CD14-positive monocyte (primary cell): ENCODE data around the gene USP46. TPM values are rescaled to one million over a fixed set of nuclear protein-coding genes. Genes with fewer than 3 reads are reported as not detected.

Experiments used
- DNase-seq, 3 donors: peaks; one replicate each; pipeline ENCODE4 v3.0.0-alpha.2; 2011 to 2022
- H2AFZ ChIP-seq: 2 replicates; pipeline ENCODE4 v1.6.0; 2012; ENCODE audit warnings: mild to moderate bottlenecking, low read depth, low read length, inconsistent platforms; ENCODE audit not compliant: insufficient read depth, poor library complexity, severe bottlenecking
- H3K27ac ChIP-seq, 2 donors: 1 replicate in 1 of 2; 2 replicates in 1 of 2; pipeline ENCODE4 v1.5.1; 2012 to 2013; ENCODE audit warnings: low read length in 2 of 2, control low read depth in 1 of 2, inconsistent platforms in 1 of 2, low read depth in 1 of 2, mild to moderate bottlenecking in 1 of 2
- H3K27me3 ChIP-seq, 2 donors: one replicate each; pipeline versions ENCODE4 v1.6.0 to v1.6.1; 2011 to 2013; ENCODE audit warnings: low read length in 2 of 2; ENCODE audit not compliant: control insufficient read depth in 2 of 2, insufficient read depth in 2 of 2
- H3K36me3 ChIP-seq, 2 donors: replicated peaks in 1 of 2; 1 replicate in 1 of 2; 2 replicates in 1 of 2; pipeline versions ENCODE4 v1.5.1 to v1.6.1; 2012 to 2013; ENCODE audit warnings: low read length in 2 of 2, control low read depth in 1 of 2, inconsistent platforms in 1 of 2, mild to moderate bottlenecking in 1 of 2; ENCODE audit not compliant: insufficient read depth in 2 of 2, control insufficient read depth in 1 of 2
- H3K4me1 ChIP-seq, 2 donors: 1 replicate in 1 of 2; 2 replicates in 1 of 2; pipeline versions ENCODE4 v1.5.1 to v1.6.1; 2012 to 2013; ENCODE audit warnings: low read length in 2 of 2, control low read depth in 1 of 2, inconsistent platforms in 1 of 2, mild to moderate bottlenecking in 1 of 2, moderate library complexity in 1 of 2; ENCODE audit not compliant: insufficient read depth in 2 of 2, control insufficient read depth in 1 of 2
- H3K4me2 ChIP-seq: replicated peaks from 2 replicates; pipeline ENCODE3; 2012; ENCODE audit warnings: low read length, moderate library complexity, mild to moderate bottlenecking; ENCODE audit not compliant: poor library complexity, severe bottlenecking; ENCODE audit errors: extremely low read depth
- H3K4me3 ChIP-seq, 3 experiments: fragments of 200-600 bp in 1 of 3; sonication (generic) in 1 of 3; replicated peaks in 1 of 3; 1 replicate in 2 of 3; 2 replicates in 1 of 3; pipeline ENCODE4 v1.5.1; 2011 to 2013; ENCODE audit warnings: low read length in 3 of 3, mild to moderate bottlenecking in 3 of 3, control low read depth in 2 of 3, low read depth in 2 of 3, inconsistent platforms in 1 of 3, moderate library complexity in 1 of 3
- H3K79me2 ChIP-seq: 2 replicates; pipeline ENCODE4 v1.6.0; 2012; ENCODE audit warnings: mild to moderate bottlenecking, control low read depth, inconsistent platforms, low read length, moderate library complexity; ENCODE audit not compliant: insufficient read depth
- H3K9ac ChIP-seq: 2 replicates; pipeline ENCODE4 v1.6.0; 2017; ENCODE audit warnings: low read length, mild to moderate bottlenecking; ENCODE audit not compliant: insufficient read depth, poor library complexity, severe bottlenecking
- H3K9me3 ChIP-seq, 2 donors: replicated peaks in 1 of 2; 1 replicate in 1 of 2; 2 replicates in 1 of 2; pipeline versions ENCODE4 v1.5.1 to v1.6.1; 2012 to 2013; ENCODE audit warnings: low read length in 2 of 2, control low read depth in 1 of 2; ENCODE audit not compliant: control insufficient read depth in 1 of 2, insufficient read depth in 1 of 2
- H4K20me1 ChIP-seq: 2 replicates; pipeline ENCODE4 v1.6.0; 2012; ENCODE audit warnings: mild to moderate bottlenecking, low read length, control low read depth, moderate library complexity; ENCODE audit not compliant: insufficient read depth
- H3K27ac Mint-ChIP-seq, 7 donors: one replicate each; pipeline ENCODE4 v1.8.0; 2020; ENCODE audit warnings: mild to moderate bottlenecking in 7 of 7, mixed read lengths in 7 of 7, moderate library complexity in 6 of 7, inconsistent platforms in 2 of 7
- H3K27me3 Mint-ChIP-seq, 3 donors: one replicate each; pipeline ENCODE4 v1.8.0; 2021 to 2022; ENCODE audit warnings: low read depth in 3 of 3, mild to moderate bottlenecking in 3 of 3, mixed read lengths in 3 of 3, moderate library complexity in 3 of 3, inconsistent platforms in 1 of 3
- H3K36me3 Mint-ChIP-seq, 2 donors: one replicate each; pipeline ENCODE4 v1.8.0; 2020; ENCODE audit warnings: mixed read lengths in 2 of 2, inconsistent platforms in 1 of 2, mild to moderate bottlenecking in 1 of 2
- H3K4me1 Mint-ChIP-seq: one replicate; pipeline ENCODE4 v1.8.0; 2020; ENCODE audit warnings: mild to moderate bottlenecking, mixed read lengths
- H3K4me3 Mint-ChIP-seq, 2 donors: one replicate each; pipeline ENCODE4 v1.8.0; 2020; ENCODE audit warnings: mild to moderate bottlenecking in 2 of 2, mixed read lengths in 2 of 2, moderate library complexity in 1 of 2
- H3K9me3 Mint-ChIP-seq, 7 donors: one replicate each; pipeline ENCODE4 v1.8.0; 2020 to 2022; ENCODE audit warnings: mixed read lengths in 7 of 7, mild to moderate bottlenecking in 6 of 7, moderate library complexity in 6 of 7, inconsistent platforms in 2 of 7
- CTCF ChIP-seq: fragments of 200-600 bp; IDR thresholded peaks from one replicate; pipeline ENCODE4 v1.8.0; 2022; ENCODE audit warnings: antibody characterized with exemption, mild to moderate bottlenecking
- WGBS: methylation state at CpG from one replicate; pipeline ENCODE4 v1.1.5; 2013; ENCODE audit warnings: missing lambda C conversion rate; ENCODE audit not compliant: insufficient coverage; 5-methylcytosine and 5-hydroxymethylcytosine counted together
- intact Hi-C, 2 donors: fragments of 100-400 bp; cut with micrococcal nuclease; formaldehyde crosslinking; loops; one replicate each; pipeline versions ENCODE4 v1.15.0 to v1.15.1; 2023
- polyA plus RNA-seq, 3 donors: library from polyadenylated mRNA; depleted of rRNA in 1 of 3; unstranded in 2 of 3; stranded (reverse) in 1 of 3; fragments of 300-500 nt in 2 of 3; fragments of >200 nt in 1 of 3; fragmentation: Illumina TruSeq in 2 of 3; gene quantifications; 1 replicate in 2 of 3; 2 replicates in 1 of 3; pipeline ENCODE4 v1.2.3, GENCODE V29; 2012 to 2021

The USP46 gene
- polyA plus RNA-seq, 3 donors: 2.3 to 3.9 (median 2.7) TPM

DNA sequence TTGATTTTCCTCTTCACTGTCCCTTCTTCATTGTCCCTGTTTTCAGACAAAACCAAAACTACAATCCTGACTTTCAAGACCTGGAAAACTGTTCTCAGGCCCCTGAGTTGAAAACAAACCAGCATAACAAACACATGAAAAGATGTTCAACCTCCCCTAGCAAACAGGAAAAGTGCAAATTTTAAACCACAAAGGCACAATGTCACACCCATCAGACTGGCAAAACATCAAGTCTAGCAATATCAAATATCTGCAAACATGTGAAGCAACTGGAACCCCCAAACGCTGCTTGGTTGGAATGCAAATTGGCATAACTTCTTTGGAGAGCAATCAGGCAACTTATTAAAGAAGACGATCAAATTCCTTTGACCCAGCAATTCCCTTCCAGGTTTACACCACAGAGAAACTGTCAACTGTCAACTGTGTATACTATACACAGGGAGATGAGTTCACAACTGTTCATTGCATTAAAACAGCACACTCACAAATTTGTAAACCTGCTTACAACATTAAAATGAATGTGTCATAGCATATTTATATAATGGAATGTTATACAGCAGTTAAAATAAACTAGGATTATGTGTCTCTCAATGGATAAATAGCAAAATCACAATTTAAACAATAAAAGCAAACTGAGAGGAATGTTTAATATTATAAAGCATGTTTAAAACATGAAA, 7.0 kb downstream of the USP46 start:
- no peaks in the 10 kb centered on the region for H3K9me3 ChIP-seq
- intact Hi-C loops: no loop called here
- no peak overlapping the region for H3K4me3 Mint-ChIP-seq
- H3K27me3 ChIP-seq: no peaks in the 10 kb centered on the region
- H3K4me1 ChIP-seq: no peaks in the 10 kb centered on the region
- no peak overlapping the region for H3K27ac Mint-ChIP-seq
- TF ChIP-seq CTCF: no peak
- no peak overlapping the region for H3K4me3 ChIP-seq
- no peak overlapping the region for H3K27ac ChIP-seq
- no peak overlapping the region for H3K4me2 ChIP-seq
- DNase-seq: no peak
- peaks cover 5% of the 10 kb centered on the region for H3K4me1 Mint-ChIP-seq
- H4K20me1 ChIP-seq: no peaks in the 10 kb centered on the region
- 100% methylated on average over 1 of the region's 2 CpGs for WGBS
- no peaks in the 10 kb centered on the region for H3K27me3 Mint-ChIP-seq
- peaks cover 0 to 3% (median 0%) of the 10 kb centered on the region in 7 donors for H3K9me3 Mint-ChIP-seq
- peaks cover 0 to 2% of the 10 kb centered on the region in 2 donors for H3K36me3 Mint-ChIP-seq
- H3K79me2 ChIP-seq: peaks cover 6% of the 10 kb centered on the region
- no peak overlapping the region for H3K9ac ChIP-seq
- no peaks in the 10 kb centered on the region for H3K36me3 ChIP-seq
- H2AFZ ChIP-seq: no peak overlapping the region

DNA sequence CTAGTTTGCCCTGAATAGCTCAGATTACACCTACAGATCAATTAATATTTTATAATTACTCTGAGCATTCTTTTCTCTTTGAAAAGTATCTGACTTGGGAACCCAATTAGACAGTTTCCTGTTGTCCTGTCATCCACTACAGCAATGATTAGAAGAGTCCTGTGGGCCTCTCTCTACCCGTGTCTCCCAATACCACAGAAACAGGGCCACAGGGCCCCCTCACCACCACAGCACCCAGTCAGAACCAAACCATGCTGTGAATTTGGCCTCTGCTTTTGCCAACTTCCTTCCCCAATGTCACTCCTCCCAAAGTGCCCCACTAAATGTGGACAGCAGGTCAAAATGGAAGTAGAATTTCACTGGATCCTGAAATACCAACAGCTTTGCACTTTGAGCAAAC, 10.3 kb downstream of the USP46 start:
- no peak for TF ChIP-seq CTCF

More for the DNA sequence above, 10.3 kb downstream of the USP46 start:
- H2AFZ ChIP-seq: no peak overlapping the region
- H3K36me3 ChIP-seq: no peaks in the 10 kb centered on the region
- H3K4me1 ChIP-seq: no peaks in the 10 kb centered on the region
- DNase-seq: no peak
- no peaks in the 10 kb centered on the region for H4K20me1 ChIP-seq
- peaks cover 0 to 6% (median 0%) of the 10 kb centered on the region in 7 donors for H3K9me3 Mint-ChIP-seq
- H3K4me3 ChIP-seq: no peak overlapping the region
- H3K27ac ChIP-seq: no peak overlapping the region
- H3K36me3 Mint-ChIP-seq: peaks cover 0 to 2% of the 10 kb centered on the region in 2 donors
- no peak overlapping the region for H3K9ac ChIP-seq
- WGBS: 18% methylated on average over 1 of the region's 1 CpG
- peaks cover 5% of the 10 kb centered on the region for H3K4me1 Mint-ChIP-seq
- no peaks in the 10 kb centered on the region for H3K9me3 ChIP-seq
- H3K4me3 Mint-ChIP-seq: no peak overlapping the region
- no peaks in the 10 kb centered on the region for H3K27me3 ChIP-seq
- no peaks in the 10 kb centered on the region for H3K27me3 Mint-ChIP-seq
- intact Hi-C loops: no loop called here
- no peak overlapping the region for H3K4me2 ChIP-seq
- no peak overlapping the region for H3K27ac Mint-ChIP-seq
- H3K79me2 ChIP-seq: peaks cover 4% of the 10 kb centered on the region
